Panc1 (cell line): ENCODE data around the gene RAB12. TPM values are rescaled to one million over a fixed set of nuclear protein-coding genes. Genes with fewer than 3 reads are reported as not detected.

Experiments used
- ATAC-seq: fragments of 200-7000 bp; cut with Tn5 transposase; 2 replicates; pipeline ENCODE4 v1.9.1; 2020; ENCODE audit warnings: mild to moderate bottlenecking, moderate library complexity
- BruUV-seq: library from RNA; stranded (reverse); fragments of 400-500 nt; replicated peaks from 2 replicates; lab custom pipeline; 2021; lab: Mats Ljungman, UMichigan
- CTCF ChIA-PET: fragments of 300-600 bp; sonication (Branson Sonifier 250); formaldehyde crosslinking; loops from one replicate; lab custom pipeline; 2022; ENCODE audit warnings: antibody characterized with exemption; lab: Charles Lee
- POLR2A ChIA-PET: fragments of 300-600 bp; sonication (Branson Sonifier 250); formaldehyde crosslinking; loops from one replicate; lab custom pipeline; 2022; ENCODE audit warnings: antibody characterized with exemption; lab: Charles Lee
- DNase-seq: peaks from one replicate; pipeline ENCODE4 v3.0.0-alpha.2; 2010; ENCODE audit warnings: low read depth, low spot score
- H3K27ac ChIP-seq: 2 replicates; pipeline ENCODE4 v1.5.1; 2011; ENCODE audit warnings: mild to moderate bottlenecking, low read length, inconsistent platforms
- H3K27me3 ChIP-seq: fragments of 200-500 bp; sonication (Bioruptor generic); 2 replicates; pipeline ENCODE4 v1.6.0; 2014; ENCODE audit warnings: low read length, inconsistent platforms; ENCODE audit not compliant: control insufficient read depth, insufficient read depth
- H3K36me3 ChIP-seq: fragments of 200-500 bp; sonication (Bioruptor generic); 2 replicates; pipeline ENCODE4 v1.5.1; 2014; ENCODE audit warnings: inconsistent platforms, mild to moderate bottlenecking, low read length, moderate library complexity; ENCODE audit not compliant: control insufficient read depth, insufficient read depth
- H3K4me1 ChIP-seq: 2 replicates; pipeline ENCODE4 v1.5.1; 2011; ENCODE audit warnings: inconsistent platforms, mild to moderate bottlenecking, low read length, moderate library complexity; ENCODE audit not compliant: control insufficient read depth, insufficient read depth
- H3K4me3 ChIP-seq, 2 experiments: 2 replicates each; pipeline ENCODE4 v1.5.1; 2011 to 2012; ENCODE audit warnings: low read depth in 2 of 2, low read length in 2 of 2, mild to moderate bottlenecking in 2 of 2, inconsistent platforms in 1 of 2, moderate library complexity in 1 of 2
- H3K9me3 ChIP-seq: fragments of 200-500 bp; sonication (Bioruptor generic); 2 replicates; pipeline ENCODE4 v1.5.1; 2014; ENCODE audit warnings: low read depth, mild to moderate bottlenecking, inconsistent platforms, low read length, moderate library complexity; ENCODE audit not compliant: control insufficient read depth, insufficient read depth
- CTCF ChIP-seq: fragments of 450-650 bp; IDR thresholded peaks from 2 replicates; pipeline ENCODE4 v1.5.1; 2017; ENCODE audit warnings: mild to moderate bottlenecking
- POLR2AphosphoS5 ChIP-seq: IDR thresholded peaks from 2 replicates; pipeline ENCODE4 v1.6.1; 2012; ENCODE audit warnings: mild to moderate bottlenecking, low read depth, low read length, moderate library complexity
- REST ChIP-seq, 2 experiments: IDR thresholded peaks; 2 replicates each; pipeline ENCODE4 v1.6.1; 2011 to 2012; ENCODE audit warnings: low read depth in 2 of 2, control low read depth in 1 of 2, low read length in 1 of 2, mild to moderate bottlenecking in 1 of 2, moderate library complexity in 1 of 2; ENCODE audit not compliant: insufficient read depth in 1 of 2
- SIN3A ChIP-seq: IDR thresholded peaks from 2 replicates; pipeline ENCODE4 v1.6.1; 2012; ENCODE audit warnings: low read depth, mild to moderate bottlenecking, low read length, moderate library complexity, borderline replicate concordance; ENCODE audit not compliant: insufficient read depth
- TCF7L2 ChIP-seq: IDR thresholded peaks from 2 replicates; pipeline ENCODE4 v1.6.1; 2011; ENCODE audit warnings: mild to moderate bottlenecking, low read depth, low read length, inconsistent platforms
- in situ Hi-C: cut with HindIII; loops from 2 replicates; pipeline ENCODE4 v1.10.0; 2016; ENCODE audit warnings: low sequenced_read_pairs, low pct_unique_long_range_greater_than_20kb
- intact Hi-C: fragments of 100-400 bp; cut with micrococcal nuclease; formaldehyde crosslinking; loops from one replicate; pipeline ENCODE4 v1.10.0; 2022; ENCODE audit not compliant: unreplicated experiment
- total RNA-seq: library from RNA; stranded (reverse); gene quantifications from one replicate; pipeline ENCODE4 v1.2.1, GENCODE V29; 2021; ENCODE audit not compliant: unreplicated experiment

Gene RAB12
- total RNA-seq, 1 experiment from 2014 or later: 35.7 TPM

GRCh38 chr18:8686611-8687010 is 77.4 kb downstream of the RAB12 start:
- no TSS peak for BruUV-seq
- TF ChIP-seq REST (IDR thresholded peaks at IDR 0.05; ENCODE audit: insufficient read depth in 1 of 2, low read depth in 2 of 2, low read length in 1 of 2): no peak
- H3K27ac ChIP-seq: no peak overlapping the region
- ChIA-PET CTCF (no interaction called here), POLR2A (no interaction called here)
- no peaks in the 10 kb centered on the region for H3K36me3 ChIP-seq
- H3K4me3 ChIP-seq: no peak overlapping the region
- no peaks in the 10 kb centered on the region for H3K27me3 ChIP-seq
- intact Hi-C loops (no loop called here), in situ Hi-C loops (no loop called here)
- H3K4me1 ChIP-seq: no peaks in the 10 kb centered on the region
- H3K9me3 ChIP-seq: no peaks in the 10 kb centered on the region
- ATAC-seq (no peak), DNase-seq (no peak)

- H3K36me3 ChIP-seq: no peaks in the 10 kb centered on the region
- in situ Hi-C loops (no loop called here), intact Hi-C loops (no loop called here)
- DNase-seq: no peak
- POLR2A ChIA-PET: interaction anchor here (0.7 kb wide), 1 partner anchor 8 kb away, joined by 3 read pairs; no protein-coding TSS in a partner anchor
- BruUV-seq: no TSS peak
- H3K27me3 ChIP-seq: no peaks in the 10 kb centered on the region
- H3K9me3 ChIP-seq: no peaks in the 10 kb centered on the region
- CTCF ChIA-PET: interaction anchor here (1.2 kb wide), 1 partner anchor 9 kb away, joined by 4 read pairs; no protein-coding TSS in a partner anchor
- ATAC-seq: no peak
- TF ChIP-seq SIN3A (no peak), TCF7L2 (no peak), REST (IDR thresholded peaks at IDR 0.05; ENCODE audit: insufficient read depth in 1 of 2, low read depth in 2 of 2, low read length in 1 of 2) (no peak), CTCF (no peak), POLR2AphosphoS5 (no peak)
- H3K4me3 ChIP-seq: no peak overlapping the region
- H3K4me1 ChIP-seq: no peaks in the 10 kb centered on the region
- no peak overlapping the region for H3K27ac ChIP-seq
Observed at GRCh38 chr18:8688216-8688800, 79.1 kb downstream of the RAB12 start.
